Neural progenitor cell (in vitro differentiated cells): Measurements from ENCODE around the gene COL26A1.

ENCODE experiments used
- EZH2 ChIP-seq: fragments of 200-600 bp; sonication (generic); IDR thresholded peaks from 2 replicates; pipeline ENCODE4 v1.6.1; 2017; ENCODE audit warnings: antibody characterized with exemption, mild to moderate bottlenecking, moderate library complexity
- EZH2phosphoT487 ChIP-seq: fragments of 200-600 bp; sonication (generic); IDR thresholded peaks from 2 replicates; pipeline ENCODE4 v1.6.1; 2017; ENCODE audit warnings: antibody characterized with exemption
- TF ChIP-seq, protein P1 (sequence below): fragments of 200-600 bp; sonication (generic); IDR thresholded peaks from 2 replicates; pipeline ENCODE4 v1.5.1; 2017; ENCODE audit warnings: antibody characterized with exemption, mild to moderate bottlenecking

DNA sequence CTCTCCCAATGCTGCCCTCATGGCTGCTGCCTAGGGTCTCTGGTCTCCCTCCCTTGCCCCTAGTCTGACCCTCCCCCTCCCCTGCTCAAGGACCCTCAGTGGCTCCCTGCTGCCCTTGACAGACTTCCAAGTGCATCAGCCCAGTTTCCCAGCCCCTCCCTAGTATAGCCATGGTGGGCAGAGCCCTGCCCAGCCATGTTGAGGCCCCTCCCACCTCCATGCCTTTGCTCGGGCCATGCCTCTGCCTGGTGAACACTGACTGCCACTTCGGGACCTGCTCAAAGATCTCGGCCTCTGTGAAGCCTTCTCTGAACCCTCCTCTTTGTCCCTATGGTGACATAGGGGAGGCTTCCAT is 193.2 kb downstream of the COL26A1 start:
- TF ChIP-seq EZH2 (no peak), EZH2phosphoT487 (no peak)
- TF ChIP-seq, protein P1, sequence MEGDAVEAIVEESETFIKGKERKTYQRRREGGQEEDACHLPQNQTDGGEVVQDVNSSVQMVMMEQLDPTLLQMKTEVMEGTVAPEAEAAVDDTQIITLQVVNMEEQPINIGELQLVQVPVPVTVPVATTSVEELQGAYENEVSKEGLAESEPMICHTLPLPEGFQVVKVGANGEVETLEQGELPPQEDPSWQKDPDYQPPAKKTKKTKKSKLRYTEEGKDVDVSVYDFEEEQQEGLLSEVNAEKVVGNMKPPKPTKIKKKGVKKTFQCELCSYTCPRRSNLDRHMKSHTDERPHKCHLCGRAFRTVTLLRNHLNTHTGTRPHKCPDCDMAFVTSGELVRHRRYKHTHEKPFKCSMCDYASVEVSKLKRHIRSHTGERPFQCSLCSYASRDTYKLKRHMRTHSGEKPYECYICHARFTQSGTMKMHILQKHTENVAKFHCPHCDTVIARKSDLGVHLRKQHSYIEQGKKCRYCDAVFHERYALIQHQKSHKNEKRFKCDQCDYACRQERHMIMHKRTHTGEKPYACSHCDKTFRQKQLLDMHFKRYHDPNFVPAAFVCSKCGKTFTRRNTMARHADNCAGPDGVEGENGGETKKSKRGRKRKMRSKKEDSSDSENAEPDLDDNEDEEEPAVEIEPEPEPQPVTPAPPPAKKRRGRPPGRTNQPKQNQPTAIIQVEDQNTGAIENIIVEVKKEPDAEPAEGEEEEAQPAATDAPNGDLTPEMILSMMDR: no peak
